Ammon's horn (tissue), 1 donor: ENCODE data around the gene CRIM1.

Experiments
- DNase-seq: peaks from one replicate; pipeline ENCODE4 v3.0.0-alpha.2; 2016; ENCODE audit warnings: low spot score

CRIM1 gene

GRCh38 chr2:36556842-36557241 lies 201.3 kb downstream of the CRIM1 start:
- DNase-seq: no peak

DNA sequence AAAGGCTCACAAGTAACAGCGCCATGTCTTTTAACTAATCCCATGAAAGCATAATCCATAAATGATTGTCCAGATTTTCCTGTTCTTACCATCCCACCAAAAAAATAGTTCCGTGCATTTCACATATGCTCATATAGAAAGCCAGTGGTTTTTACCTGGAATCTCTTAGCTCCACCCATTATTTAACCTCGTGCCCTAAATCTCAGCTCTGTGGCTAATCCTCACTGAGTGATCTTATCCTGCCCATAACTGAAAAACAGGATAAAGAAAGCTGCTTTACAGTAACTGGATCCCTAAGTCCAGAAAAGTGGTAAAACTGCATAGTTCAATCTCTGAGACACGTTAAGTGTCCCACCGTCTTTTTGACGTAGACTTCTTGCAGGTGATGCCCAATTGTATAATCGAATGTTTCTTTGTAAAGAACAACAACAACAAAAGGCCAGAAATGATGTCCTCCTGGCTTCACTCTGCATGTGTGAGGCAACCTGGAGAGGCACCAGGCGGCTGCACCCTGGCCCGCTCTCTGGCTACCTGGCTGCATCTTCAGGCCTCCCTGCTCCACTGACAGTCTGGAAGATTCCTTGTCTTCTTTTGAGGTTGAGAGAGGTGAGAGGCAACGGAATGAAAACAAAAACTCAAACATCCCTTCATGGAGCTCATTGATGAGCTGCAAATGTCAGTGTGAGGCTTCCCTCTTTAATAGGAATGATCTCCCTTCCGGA lies 203.8 kb downstream of the CRIM1 start:
- no peak for DNase-seq

- DNase-seq: no peak
Measured at GRCh38 chr2:36560726-36561125, 205.1 kb downstream of the CRIM1 start.

DNA sequence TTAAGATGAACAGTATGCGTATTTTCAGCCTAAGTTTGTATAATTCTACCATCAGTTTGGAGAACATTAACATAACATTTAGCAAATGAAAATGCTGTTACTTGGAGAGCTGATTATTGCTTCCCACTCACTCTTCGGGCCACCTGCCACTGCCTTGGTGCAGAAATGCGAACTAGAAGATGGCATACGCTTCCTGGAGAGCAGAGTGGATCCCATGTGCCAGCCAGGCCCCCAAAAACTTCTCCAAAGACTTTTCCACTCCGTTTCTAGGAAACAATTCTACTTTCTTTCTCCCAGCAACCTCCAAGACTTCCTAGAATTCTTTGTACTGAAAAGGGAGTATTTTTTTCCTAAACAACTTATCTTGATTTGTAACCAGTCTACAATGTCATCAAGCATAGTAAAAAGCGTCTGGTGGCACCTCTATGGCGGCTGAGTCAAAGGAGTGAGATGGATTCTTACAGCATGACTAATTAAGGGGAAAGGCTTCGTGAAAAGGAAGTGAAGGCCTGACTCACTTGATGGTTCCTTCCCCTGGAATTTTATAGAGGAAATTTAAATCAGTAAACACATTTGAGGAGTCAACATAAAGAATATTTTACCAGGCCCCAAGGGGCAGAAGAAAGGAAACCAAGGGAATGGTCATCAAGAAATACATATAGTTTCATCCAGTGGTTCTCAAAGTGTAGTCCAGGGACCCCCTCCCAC lies 205.8 kb downstream of the CRIM1 start:
- DNase-seq: peak; percentile 47

- no peak for DNase-seq
Measured at GRCh38 chr2:36562240-36562639, 206.7 kb downstream of the CRIM1 start.

DNA sequence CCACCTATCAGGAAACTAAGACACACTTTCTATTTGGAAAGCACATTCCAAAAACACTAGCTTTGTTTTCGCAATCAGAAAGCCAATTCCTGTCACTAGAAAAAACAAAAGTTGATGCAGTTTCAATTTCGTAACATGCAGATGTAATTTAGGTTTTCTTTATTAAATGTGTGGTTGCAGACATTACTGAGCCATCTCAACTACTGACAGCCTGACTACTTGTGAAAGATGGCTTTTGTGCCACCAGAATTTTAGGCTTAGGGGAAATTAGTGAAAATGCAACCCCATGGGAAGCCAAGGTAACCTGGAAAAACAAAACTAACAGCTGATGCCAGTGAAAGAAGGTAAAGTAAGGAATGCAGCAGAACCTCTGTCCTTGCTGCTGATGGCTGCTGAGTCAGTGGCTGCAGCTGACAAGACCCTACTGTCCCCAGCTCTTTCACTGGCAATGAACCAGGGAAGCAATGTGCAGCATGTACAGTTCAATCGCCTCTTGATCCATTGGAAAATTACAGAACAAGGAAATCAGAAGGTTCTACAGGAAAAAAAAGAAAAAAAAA lies 207.5 kb downstream of the CRIM1 start:
- peak; percentile 72 for DNase-seq

- DNase-seq: peak; percentile 45
Measured at GRCh38 chr2:36564377-36564930, 208.9 kb downstream of the CRIM1 start.

DNA sequence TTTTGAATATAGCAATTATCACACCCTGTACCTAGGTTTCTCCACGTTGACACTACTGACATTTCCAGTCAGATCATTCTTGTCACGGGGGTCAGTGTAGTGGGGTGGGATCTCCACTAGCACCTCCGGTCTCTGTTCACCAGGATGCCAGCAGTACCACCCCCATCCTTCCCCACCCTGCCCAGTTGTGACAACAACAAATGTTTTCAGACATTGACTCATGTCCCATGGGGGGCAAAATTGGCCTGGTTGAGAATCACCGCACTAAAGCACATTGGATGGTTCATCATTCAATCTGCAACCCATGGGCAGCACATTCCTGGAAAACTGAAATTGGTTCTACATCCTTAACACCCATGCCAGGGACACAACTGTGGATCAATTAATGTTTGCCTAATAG lies 210.1 kb downstream of the CRIM1 start:
- DNase-seq: no peak

DNA sequence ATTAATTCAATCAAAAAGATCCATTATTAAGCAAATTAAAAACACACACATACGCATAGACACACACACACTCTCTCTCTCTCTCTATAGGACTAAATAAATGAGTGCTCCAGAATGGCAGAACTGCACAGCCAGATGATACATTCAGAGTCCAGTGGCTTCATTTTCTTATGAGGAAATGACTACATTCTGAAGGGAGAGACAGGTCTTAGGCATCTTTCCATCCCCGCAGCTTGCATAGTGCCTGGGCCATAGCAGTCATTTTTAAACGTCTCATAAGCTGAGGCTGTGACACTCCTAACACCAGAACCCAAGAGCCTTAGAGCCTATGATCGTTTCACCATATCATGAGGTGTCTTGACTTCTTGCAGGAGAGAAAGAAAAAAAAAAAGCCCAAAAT lies 211.3 kb downstream of the CRIM1 start:
- DNase-seq: no peak

GRCh38 chr2:36567711-36568408 lies 212.3 kb downstream of the CRIM1 start:
- no peak for DNase-seq

DNA sequence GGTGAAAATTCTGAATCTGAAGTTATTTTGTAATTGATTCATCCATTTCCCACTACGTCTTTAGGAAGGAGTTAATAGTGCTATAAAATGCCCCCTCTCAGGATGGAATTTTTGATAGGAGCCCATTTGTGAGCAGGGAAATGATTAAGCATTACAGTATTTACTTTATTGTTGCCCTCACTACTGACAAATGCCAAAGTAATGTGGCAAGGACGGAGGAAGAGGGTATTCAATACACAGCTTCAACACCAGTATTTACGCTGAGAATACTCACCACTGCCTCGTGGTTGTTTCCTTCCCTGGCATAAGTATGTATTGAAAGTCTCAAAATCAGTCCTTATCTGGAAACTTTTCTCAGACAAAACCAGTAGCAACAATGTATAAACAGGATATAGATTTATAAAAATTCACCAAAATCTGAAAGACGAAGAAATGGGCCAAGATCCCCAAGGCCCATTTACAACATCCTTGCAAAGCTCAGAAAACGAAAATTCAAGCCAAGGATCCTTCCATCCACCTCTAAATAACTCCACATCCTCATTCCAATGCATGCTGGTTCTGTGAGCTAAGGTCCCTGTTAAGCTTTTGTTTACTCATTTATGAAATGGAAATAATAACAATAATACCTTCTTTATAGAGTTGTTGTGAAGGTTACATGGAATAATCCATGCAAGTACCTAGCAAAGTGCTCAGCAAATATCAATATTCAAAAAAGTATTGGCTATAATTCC lies 213.1 kb downstream of the CRIM1 start:
- no peak for DNase-seq

DNA sequence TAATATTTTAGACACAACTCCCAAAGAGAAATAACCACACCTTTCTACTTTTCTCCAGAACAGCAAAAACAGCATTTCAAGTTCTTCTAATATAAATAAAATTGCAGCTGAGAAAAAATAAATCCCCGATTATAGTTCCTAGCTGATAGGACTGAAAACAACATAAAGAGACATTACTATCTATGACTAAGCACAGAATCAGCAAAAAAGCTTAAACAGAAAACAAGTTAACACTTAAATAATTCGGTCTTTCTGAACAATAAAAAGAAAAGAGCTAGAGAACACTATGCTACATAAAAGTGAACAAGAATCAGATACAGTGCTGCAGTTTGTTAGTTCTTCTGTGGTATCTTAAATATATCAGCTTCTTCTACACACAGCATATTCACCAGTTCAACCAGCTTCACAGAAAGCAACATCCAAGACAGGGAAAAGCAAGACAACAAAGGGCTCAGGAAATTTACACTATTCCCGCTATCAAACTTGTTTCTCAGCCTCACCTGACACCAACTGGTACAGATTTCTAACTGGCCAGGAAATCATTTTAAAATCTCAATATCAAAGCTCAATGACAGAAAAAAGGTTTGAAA lies 213.8 kb downstream of the CRIM1 start:
- no peak for DNase-seq

DNA sequence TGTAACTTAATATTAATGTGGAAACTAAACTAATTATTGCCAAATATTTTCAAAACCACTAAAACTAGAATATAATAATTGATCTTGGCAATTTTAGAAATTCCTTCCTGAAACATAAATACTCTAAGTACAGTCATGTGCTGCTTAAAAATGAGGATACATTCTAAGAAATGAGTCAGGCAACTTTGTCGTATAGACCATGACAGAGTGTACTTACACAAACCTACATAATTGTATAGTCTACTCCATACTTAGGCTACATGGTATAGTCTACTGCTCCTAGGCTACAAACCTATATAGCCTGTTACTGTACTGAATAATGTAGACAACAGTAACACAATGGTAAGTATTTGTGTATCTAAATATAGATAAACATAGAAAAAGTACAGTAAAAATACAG lies 214.8 kb downstream of the CRIM1 start:
- DNase-seq: no peak

DNA sequence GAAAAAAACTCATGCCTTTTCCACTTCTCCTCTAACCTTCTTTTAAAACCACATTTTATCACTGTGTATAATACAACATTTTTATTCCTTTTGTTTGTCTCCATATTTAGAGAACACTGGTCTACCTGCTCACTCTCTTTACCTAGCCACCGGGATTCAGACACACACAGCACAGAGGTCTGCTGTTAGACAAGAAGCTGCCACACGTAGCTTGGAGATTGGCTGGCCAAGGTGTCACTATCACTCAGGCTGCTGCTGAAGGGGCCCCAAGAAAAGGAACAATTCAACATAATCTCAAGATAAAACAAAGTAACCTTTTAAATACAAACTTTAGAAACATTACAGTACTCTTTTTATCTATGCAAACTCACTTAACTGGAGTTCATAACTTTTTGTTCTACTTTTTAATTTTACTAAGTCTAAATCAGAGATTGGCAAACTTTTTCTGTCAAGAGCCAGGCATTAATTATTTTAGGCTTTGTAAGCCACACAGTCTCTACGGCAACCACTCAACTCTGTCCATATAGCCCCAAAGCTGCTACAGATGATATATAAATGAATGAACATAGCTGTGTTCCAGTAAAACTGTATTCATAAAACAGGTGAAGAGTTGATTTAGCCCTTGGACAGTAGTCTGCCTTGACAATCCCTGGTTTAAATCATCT lies 216.6 kb downstream of the CRIM1 start:
- DNase-seq: no peak

DNA sequence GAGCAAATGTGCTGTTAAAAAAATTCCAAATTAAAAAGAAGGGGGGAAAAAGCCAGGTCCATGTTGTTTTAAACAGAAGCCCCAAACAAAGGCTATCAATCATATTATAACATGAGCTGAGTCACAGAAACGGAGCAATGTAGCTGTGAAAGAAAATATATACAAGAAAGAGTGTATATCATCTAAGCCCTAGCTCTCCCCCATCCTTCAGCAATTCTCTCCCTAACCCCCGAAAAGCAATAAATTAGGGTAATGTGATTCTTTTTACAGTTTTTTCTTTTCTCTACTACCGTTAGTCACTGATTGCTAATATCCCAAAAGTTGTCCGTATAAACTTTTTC lies 217.1 kb downstream of the CRIM1 start:
- no peak for DNase-seq

GRCh38 chr2:36573165-36573564 lies 217.6 kb downstream of the CRIM1 start:
- DNase-seq: no peak

DNA sequence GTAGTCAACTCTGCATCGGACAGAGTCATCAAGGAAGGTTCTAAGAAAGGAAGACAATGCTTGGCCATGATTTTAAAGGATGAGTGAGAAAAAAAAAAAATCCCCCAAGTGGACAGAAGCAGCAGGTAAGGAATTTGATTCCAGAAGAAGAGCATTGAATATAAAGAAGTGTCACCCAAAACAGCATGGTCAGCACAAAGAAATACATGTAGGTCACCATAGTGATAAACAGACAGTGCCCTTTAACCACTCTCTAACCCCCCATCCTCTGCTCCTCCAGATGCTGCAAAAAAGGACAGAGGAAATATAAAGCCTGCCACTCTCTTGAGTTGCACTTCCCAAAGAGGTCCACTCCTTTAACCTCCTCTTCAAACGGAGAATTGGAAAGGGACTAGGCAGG lies 219.0 kb downstream of the CRIM1 start:
- no peak for DNase-seq

- DNase-seq: no peak
Measured at GRCh38 chr2:36577884-36578283, 222.3 kb downstream of the CRIM1 start.

- DNase-seq: no peak
Measured at GRCh38 chr2:36578343-36579296, 223.0 kb downstream of the CRIM1 start.

DNA sequence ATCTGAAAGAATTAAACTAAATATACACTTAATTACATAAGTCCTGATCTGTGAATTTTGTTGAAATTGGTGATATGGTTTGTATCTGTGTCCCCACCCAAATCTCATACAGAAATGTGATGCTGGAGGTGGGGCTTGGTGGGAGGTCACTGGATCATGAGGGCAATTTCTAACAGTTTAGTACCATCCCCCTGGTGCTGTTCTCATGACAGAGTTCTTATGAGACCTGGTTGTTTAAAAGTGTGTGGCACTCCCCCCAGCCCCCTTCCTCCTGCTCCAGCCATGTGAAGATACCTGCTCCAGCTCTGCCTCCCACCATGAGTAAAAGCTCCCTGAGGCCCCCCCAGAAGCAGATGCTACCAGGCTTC lies 223.7 kb downstream of the CRIM1 start:
- no peak for DNase-seq
